Measurements from ENCODE around the gene CCDC28A.

The CCDC28A gene

DNA sequence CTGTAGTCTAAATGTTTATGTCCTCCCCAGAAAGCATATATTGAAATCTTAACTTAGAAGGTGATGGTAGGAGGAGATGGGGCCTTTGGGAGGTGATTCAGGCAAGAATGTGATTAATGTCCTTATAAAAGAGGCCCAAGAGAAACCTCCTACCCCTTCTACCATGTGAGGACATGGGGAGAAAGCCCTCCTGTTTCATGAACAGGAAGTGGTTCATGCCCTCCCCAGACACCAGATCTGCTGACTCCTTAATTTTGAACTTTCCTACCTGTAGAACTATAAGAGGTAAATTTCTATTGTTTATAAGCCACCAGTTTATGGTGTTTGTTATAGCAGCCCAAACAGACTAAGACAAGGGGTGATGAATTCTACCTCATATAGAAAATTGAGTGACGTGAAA lies 13.6 kb downstream of the CCDC28A start:
- no peak overlapping the region for H3K9ac ChIP-seq (ENCODE audit: low read depth in 1 of 2, low read length in 2 of 2)
- no peaks in the 10 kb centered on the region for H3K9me3 ChIP-seq (ENCODE audit: control insufficient read depth in 2 of 2, low read length in 2 of 2)
- no peak overlapping the region for H3K27ac ChIP-seq (ENCODE audit: low read depth in 2 of 2, low read length in 2 of 2)
- no peaks in the 10 kb centered on the region for H3K27me3 ChIP-seq (ENCODE audit: control insufficient read depth in 2 of 2, insufficient read depth in 2 of 2, low read length in 2 of 2)
- H3K4me1 ChIP-seq (ENCODE audit: control insufficient read depth in 2 of 2, insufficient read depth in 2 of 2, low read length in 2 of 2), result no peaks in the 10 kb centered on the region
- H3K36me3 ChIP-seq (ENCODE audit: control insufficient read depth in 2 of 2, insufficient read depth in 2 of 2, low read length in 2 of 2), result peaks cover 13 to 16% of the 10 kb centered on the region in 2 donors
- H3K4me3 ChIP-seq (ENCODE audit: low read length in 2 of 2), result no peak overlapping the region

DNA sequence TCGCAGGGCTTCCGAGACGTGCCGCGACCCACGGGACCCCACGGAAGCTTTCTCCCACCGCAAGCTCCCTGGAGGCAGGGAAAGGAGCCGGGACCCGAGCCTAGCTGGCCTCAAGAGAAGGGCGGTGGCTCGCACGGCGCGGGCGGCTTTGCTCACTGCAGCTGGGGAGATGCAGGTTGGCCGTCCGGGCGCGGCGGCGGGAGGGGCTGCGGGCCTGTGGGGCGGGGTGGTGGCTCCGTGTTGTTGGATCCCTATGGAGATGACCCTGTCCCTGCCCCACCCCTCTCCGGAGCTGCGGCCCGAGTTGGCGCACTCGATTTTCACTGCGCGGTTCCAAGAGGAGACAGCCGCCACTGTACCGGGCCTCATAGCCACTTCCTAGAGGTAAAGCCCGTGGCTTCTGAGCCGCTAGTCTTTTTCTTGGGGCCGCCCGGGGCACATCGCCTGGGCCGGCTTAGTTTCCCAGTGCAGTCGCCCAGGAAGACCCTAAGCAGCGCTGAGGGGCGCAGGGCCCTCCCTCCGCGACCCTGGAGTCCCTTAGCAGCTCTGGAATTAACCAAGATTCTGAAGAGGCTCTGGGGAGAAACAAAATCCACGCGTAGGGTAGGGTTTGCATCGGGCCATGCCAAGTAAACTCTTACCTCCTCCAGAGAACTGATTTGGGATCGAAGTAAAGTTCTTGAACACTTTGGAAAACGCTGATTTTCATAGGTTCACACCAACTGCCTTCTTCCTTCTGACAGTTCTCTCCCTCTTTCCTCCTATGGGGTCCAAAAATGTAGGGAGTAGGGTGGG lies 22.4 kb downstream of the CCDC28A start, which contains the start of gene ECT2L:
Gene ECT2L, plus strand, starts transcription at position 279 of the 795 bp plus-strand sequence. CDS start 17,188 bp downstream, outside the sequence.
- Histone ChIP-seq H3K9me3 (ENCODE audit: control insufficient read depth in 2 of 2, low read length in 2 of 2) (no peaks in the 10 kb centered on the region), H3K4me1 (ENCODE audit: control insufficient read depth in 2 of 2, insufficient read depth in 2 of 2, low read length in 2 of 2) (peaks cover 2 to 5% of the 10 kb centered on the region in 2 donors), H3K9ac (ENCODE audit: low read depth in 1 of 2, low read length in 2 of 2) (peak within 1 kb of the TSS; percentile 43 to 79), H3K27ac (ENCODE audit: low read depth in 2 of 2, low read length in 2 of 2) (peak within 1 kb of the TSS; percentile 64 to 65), H3K36me3 (ENCODE audit: control insufficient read depth in 2 of 2, insufficient read depth in 2 of 2, low read length in 2 of 2) (peaks cover 4 to 10% of the 10 kb centered on the region in 2 donors), H3K4me3 (ENCODE audit: low read length in 2 of 2) (peak within 1 kb of the TSS; percentile 41 to 65), H3K27me3 (ENCODE audit: control insufficient read depth in 2 of 2, insufficient read depth in 2 of 2, low read length in 2 of 2) (no peaks in the 10 kb centered on the region)

DNA sequence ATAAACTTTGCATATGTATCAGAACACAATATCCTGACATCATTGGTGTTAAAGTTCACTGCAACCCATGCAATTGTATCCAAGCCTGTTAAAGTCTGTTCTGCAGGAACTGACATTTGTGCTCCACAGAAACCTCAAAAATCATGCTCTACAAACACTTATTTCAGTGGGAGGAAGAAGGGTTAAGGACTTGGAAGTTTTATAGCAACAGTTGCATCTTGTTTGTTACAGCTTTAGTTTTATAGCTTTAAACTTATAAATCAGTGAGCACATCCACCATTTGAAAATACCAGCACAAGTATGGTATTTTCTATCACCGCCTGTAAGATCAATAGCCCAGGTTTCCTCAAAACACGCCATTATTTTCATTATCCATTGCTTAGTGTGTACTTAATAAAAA lies 23.2 kb downstream of the CCDC28A start:
- peaks cover 2 to 5% of the 10 kb centered on the region in 2 donors for H3K4me1 ChIP-seq (ENCODE audit: control insufficient read depth in 2 of 2, insufficient read depth in 2 of 2, low read length in 2 of 2)
- H3K4me3 ChIP-seq (ENCODE audit: low read length in 2 of 2), result no peak overlapping the region
- H3K9me3 ChIP-seq (ENCODE audit: control insufficient read depth in 2 of 2, low read length in 2 of 2), result no peaks in the 10 kb centered on the region
- no peaks in the 10 kb centered on the region for H3K27me3 ChIP-seq (ENCODE audit: control insufficient read depth in 2 of 2, insufficient read depth in 2 of 2, low read length in 2 of 2)
- peaks cover under 1 to 4% of the 10 kb centered on the region in 2 donors for H3K36me3 ChIP-seq (ENCODE audit: control insufficient read depth in 2 of 2, insufficient read depth in 2 of 2, low read length in 2 of 2)
- no peak overlapping the region for H3K27ac ChIP-seq (ENCODE audit: low read depth in 2 of 2, low read length in 2 of 2)
- H3K9ac ChIP-seq (ENCODE audit: low read depth in 1 of 2, low read length in 2 of 2), result no peak overlapping the region

DNA sequence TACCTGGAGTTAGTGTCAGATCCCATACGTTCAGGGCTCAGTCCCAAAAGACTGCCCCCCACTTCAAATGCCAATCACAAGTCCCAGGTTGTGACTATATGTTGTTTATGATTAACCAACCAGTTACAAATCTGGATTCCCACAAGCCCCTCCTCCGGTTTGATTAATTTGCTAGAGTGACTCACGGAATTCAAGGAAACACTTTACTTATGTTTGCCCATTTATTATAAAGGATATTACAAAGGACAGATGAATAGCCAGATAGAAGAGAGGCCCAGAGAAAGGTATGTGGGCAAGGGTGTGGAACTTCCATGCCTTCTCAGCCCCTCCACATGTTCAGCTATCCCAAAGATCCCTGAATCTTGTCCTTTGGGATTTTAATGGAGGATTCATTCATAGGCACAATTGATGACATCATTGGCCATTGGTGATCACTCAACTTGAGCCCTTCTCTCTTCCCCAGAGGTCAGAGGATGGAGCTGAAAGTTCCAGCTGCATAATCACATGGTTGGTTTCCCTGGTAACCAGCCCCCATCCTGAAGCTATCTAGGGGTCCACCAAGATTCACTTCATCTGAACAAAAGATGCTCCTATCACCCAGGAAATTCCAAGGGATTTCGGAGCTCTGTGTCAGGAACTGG lies 24.4 kb downstream of the CCDC28A start:
- H3K9me3 ChIP-seq (ENCODE audit: control insufficient read depth in 2 of 2, low read length in 2 of 2), result no peaks in the 10 kb centered on the region
- H3K9ac ChIP-seq (ENCODE audit: low read depth in 1 of 2, low read length in 2 of 2), result no peak overlapping the region
- peaks cover 2 to 5% of the 10 kb centered on the region in 2 donors for H3K4me1 ChIP-seq (ENCODE audit: control insufficient read depth in 2 of 2, insufficient read depth in 2 of 2, low read length in 2 of 2)
- H3K27ac ChIP-seq (ENCODE audit: low read depth in 2 of 2, low read length in 2 of 2), result no peak overlapping the region
- H3K27me3 ChIP-seq (ENCODE audit: control insufficient read depth in 2 of 2, insufficient read depth in 2 of 2, low read length in 2 of 2), result no peaks in the 10 kb centered on the region
- peaks cover 0 to 1% of the 10 kb centered on the region in 2 donors for H3K36me3 ChIP-seq (ENCODE audit: control insufficient read depth in 2 of 2, insufficient read depth in 2 of 2, low read length in 2 of 2)
- H3K4me3 ChIP-seq (ENCODE audit: low read length in 2 of 2), result no peak overlapping the region

DNA sequence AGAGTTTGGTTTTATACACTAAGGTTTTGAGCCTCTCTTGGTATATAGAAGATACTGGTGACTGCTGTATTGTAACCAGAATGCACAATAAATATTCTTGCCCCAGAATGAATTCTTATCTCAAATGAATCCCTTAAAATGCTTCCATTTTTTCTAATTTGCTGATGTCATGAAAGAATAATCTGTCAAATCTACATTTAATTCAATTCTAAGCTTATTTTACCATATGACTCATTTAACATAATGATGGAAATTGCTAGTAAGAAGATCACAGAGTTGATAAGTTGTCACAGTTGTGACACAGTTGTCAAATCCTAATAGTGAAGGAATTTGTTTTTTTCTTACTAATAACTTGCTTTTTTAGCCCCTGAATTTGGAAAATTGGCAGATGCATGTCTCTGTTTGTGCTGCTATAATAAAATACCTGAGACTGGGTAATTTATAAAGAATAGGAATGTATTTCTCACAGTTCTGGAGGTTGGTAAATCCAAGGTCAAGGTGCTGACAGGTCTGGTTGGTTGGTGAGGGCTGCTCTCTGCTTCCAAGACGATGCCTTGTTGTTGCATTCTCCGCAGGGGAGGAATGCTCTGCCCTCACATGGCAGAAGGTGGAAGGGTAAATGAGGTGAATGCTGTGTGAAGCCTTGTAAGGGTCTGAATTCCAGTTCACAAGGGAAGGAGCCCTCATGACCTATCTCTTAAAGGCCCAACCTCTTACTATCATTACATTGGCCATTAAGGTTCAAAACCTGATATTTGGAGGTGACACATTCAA lies 27.0 kb downstream of the CCDC28A start:
- Histone ChIP-seq H3K27ac (ENCODE audit: low read depth in 2 of 2, low read length in 2 of 2) (no peak overlapping the region), H3K36me3 (ENCODE audit: control insufficient read depth in 2 of 2, insufficient read depth in 2 of 2, low read length in 2 of 2) (no peaks in the 10 kb centered on the region), H3K4me3 (ENCODE audit: low read length in 2 of 2) (no peak overlapping the region), H3K27me3 (ENCODE audit: control insufficient read depth in 2 of 2, insufficient read depth in 2 of 2, low read length in 2 of 2) (no peaks in the 10 kb centered on the region), H3K9me3 (ENCODE audit: control insufficient read depth in 2 of 2, low read length in 2 of 2) (no peaks in the 10 kb centered on the region), H3K4me1 (ENCODE audit: control insufficient read depth in 2 of 2, insufficient read depth in 2 of 2, low read length in 2 of 2) (peaks cover 1 to 5% of the 10 kb centered on the region in 2 donors), H3K9ac (ENCODE audit: low read depth in 1 of 2, low read length in 2 of 2) (no peak overlapping the region)

DNA sequence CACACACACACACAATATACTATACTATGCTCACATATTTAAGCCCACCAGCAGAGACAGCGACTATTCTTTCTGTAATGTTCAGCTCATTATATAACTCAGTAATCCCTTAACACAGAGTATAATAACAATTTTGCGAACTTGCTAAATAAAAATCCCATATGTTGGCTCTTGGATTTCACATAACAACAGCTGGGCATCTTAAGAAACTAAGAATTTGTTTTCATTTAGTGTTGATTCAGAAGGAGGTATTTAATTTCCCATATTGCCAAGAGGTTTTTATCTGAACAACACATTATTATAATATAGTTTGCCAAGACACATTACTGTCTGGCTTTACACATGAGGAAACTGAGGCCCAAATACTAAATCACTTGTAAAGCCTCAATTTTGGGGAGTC lies 29.8 kb downstream of the CCDC28A start:
- Histone ChIP-seq H3K27me3 (ENCODE audit: control insufficient read depth in 2 of 2, insufficient read depth in 2 of 2, low read length in 2 of 2) (no peaks in the 10 kb centered on the region), H3K36me3 (ENCODE audit: control insufficient read depth in 2 of 2, insufficient read depth in 2 of 2, low read length in 2 of 2) (no peaks in the 10 kb centered on the region), H3K4me3 (ENCODE audit: low read length in 2 of 2) (no peak overlapping the region), H3K4me1 (ENCODE audit: control insufficient read depth in 2 of 2, insufficient read depth in 2 of 2, low read length in 2 of 2) (no peaks in the 10 kb centered on the region), H3K9me3 (ENCODE audit: control insufficient read depth in 2 of 2, low read length in 2 of 2) (no peaks in the 10 kb centered on the region), H3K9ac (ENCODE audit: low read depth in 1 of 2, low read length in 2 of 2) (no peak overlapping the region), H3K27ac (ENCODE audit: low read depth in 2 of 2, low read length in 2 of 2) (no peak overlapping the region)

DNA sequence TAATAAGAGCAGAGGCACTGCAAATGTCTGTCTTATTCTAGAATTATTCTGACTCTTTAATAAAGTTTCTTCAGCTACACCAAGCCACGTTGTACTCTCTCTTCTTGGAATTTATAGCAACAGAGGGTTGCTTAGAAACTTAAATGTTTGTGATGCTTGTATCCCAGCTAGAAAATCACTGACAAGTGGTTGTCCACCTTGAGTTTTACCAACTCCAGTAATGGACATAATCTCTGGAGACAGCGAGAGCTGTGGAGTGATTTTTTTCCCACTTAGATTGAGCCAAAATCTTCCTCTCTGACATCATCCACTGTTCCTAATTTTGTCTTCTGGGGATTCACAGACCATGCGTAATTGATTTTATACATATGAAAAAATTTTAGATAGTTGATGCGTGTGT lies 30.3 kb downstream of the CCDC28A start:
- Histone ChIP-seq H3K27ac (ENCODE audit: low read depth in 2 of 2, low read length in 2 of 2) (no peak overlapping the region), H3K36me3 (ENCODE audit: control insufficient read depth in 2 of 2, insufficient read depth in 2 of 2, low read length in 2 of 2) (no peaks in the 10 kb centered on the region), H3K9me3 (ENCODE audit: control insufficient read depth in 2 of 2, low read length in 2 of 2) (no peaks in the 10 kb centered on the region), H3K27me3 (ENCODE audit: control insufficient read depth in 2 of 2, insufficient read depth in 2 of 2, low read length in 2 of 2) (no peaks in the 10 kb centered on the region), H3K4me3 (ENCODE audit: low read length in 2 of 2) (no peak overlapping the region), H3K9ac (ENCODE audit: low read depth in 1 of 2, low read length in 2 of 2) (no peak overlapping the region), H3K4me1 (ENCODE audit: control insufficient read depth in 2 of 2, insufficient read depth in 2 of 2, low read length in 2 of 2) (no peaks in the 10 kb centered on the region)

DNA sequence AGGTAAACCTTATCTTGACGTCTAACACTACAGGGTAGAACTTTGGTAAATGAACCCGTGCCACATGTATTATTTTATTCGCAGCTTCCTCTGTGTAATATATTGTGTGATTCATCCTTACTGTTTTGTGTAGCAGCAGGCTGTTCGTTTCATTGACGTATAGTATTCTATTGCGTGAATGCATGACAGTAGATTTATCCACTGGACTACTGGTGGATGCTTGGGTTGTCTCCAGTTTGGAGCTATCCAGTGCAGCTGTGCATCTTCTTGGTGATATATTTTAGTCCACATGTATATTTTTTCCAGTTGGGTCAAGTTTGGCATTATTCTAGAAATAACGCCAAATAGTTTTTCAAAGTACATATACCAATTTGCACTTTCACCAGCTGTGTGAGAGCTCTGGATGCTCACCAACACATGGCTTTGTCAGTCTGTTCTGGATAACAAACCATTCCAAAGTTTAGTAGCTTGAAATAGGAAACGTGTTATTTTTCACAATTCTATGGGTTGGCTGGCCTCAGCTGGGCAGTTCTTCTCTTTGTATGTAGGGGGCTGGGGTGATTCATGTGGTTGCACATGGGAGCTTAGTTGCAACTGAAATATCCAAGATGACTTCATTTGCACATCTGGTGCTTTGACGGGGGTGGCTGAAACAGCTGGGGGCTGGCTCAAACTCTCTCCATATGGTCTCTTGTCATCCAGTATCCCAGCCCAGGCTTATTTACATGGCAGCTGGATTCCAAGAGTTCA lies 31.6 kb downstream of the CCDC28A start:
- H3K4me1 ChIP-seq (ENCODE audit: control insufficient read depth in 2 of 2, insufficient read depth in 2 of 2, low read length in 2 of 2), result no peaks in the 10 kb centered on the region
- no peak overlapping the region for H3K9ac ChIP-seq (ENCODE audit: low read depth in 1 of 2, low read length in 2 of 2)
- H3K9me3 ChIP-seq (ENCODE audit: control insufficient read depth in 2 of 2, low read length in 2 of 2), result no peaks in the 10 kb centered on the region
- H3K27ac ChIP-seq (ENCODE audit: low read depth in 2 of 2, low read length in 2 of 2), result no peak overlapping the region
- H3K27me3 ChIP-seq (ENCODE audit: control insufficient read depth in 2 of 2, insufficient read depth in 2 of 2, low read length in 2 of 2), result no peaks in the 10 kb centered on the region
- no peak overlapping the region for H3K4me3 ChIP-seq (ENCODE audit: low read length in 2 of 2)
- H3K36me3 ChIP-seq (ENCODE audit: control insufficient read depth in 2 of 2, insufficient read depth in 2 of 2, low read length in 2 of 2), result no peaks in the 10 kb centered on the region

DNA sequence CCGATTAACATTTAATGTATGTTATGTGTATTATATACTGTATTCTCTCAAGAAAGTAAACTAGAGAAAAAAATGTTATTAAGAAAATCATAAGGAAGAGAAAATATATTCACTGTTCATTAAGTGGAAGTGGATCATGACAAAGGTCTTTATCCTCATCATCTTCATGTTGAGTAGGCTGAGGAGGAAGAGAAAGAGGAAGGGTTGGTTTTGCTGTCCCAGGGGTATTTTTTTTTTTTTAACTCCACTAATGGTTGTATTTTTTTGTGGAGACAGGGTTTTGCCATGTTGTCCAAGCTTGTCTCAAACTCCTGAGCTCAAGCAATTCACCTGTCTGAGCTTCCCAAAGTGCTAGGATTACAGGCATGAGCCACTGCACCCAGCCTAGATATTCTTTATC lies 33.3 kb downstream of the CCDC28A start:
- Histone ChIP-seq H3K4me3 (ENCODE audit: low read length in 2 of 2) (no peak overlapping the region), H3K4me1 (ENCODE audit: control insufficient read depth in 2 of 2, insufficient read depth in 2 of 2, low read length in 2 of 2) (no peaks in the 10 kb centered on the region), H3K9ac (ENCODE audit: low read depth in 1 of 2, low read length in 2 of 2) (no peak overlapping the region), H3K36me3 (ENCODE audit: control insufficient read depth in 2 of 2, insufficient read depth in 2 of 2, low read length in 2 of 2) (no peaks in the 10 kb centered on the region), H3K27ac (ENCODE audit: low read depth in 2 of 2, low read length in 2 of 2) (no peak overlapping the region), H3K9me3 (ENCODE audit: control insufficient read depth in 2 of 2, low read length in 2 of 2) (no peaks in the 10 kb centered on the region), H3K27me3 (ENCODE audit: control insufficient read depth in 2 of 2, insufficient read depth in 2 of 2, low read length in 2 of 2) (no peaks in the 10 kb centered on the region)
